NB4 (cell line): ENCODE data around the gene OSBPL10.

Experiments
- CTCF ChIP-seq: IDR thresholded peaks from one replicate; pipeline ENCODE4 v1.5.1; 2012; ENCODE audit warnings: low read depth, low read length
- MAX ChIP-seq: IDR thresholded peaks from 2 replicates; pipeline ENCODE4 v1.6.1; 2011; ENCODE audit warnings: low read depth, low read length
- MYC ChIP-seq: IDR thresholded peaks from 2 replicates; pipeline ENCODE4 v1.6.1; 2011; ENCODE audit warnings: low read depth, low read length
- POLR2A ChIP-seq: IDR thresholded peaks from 2 replicates; pipeline ENCODE4 v1.6.1; 2011; ENCODE audit warnings: mild to moderate bottlenecking; ENCODE audit not compliant: insufficient read length; ENCODE audit errors: extremely low read depth

DNA sequence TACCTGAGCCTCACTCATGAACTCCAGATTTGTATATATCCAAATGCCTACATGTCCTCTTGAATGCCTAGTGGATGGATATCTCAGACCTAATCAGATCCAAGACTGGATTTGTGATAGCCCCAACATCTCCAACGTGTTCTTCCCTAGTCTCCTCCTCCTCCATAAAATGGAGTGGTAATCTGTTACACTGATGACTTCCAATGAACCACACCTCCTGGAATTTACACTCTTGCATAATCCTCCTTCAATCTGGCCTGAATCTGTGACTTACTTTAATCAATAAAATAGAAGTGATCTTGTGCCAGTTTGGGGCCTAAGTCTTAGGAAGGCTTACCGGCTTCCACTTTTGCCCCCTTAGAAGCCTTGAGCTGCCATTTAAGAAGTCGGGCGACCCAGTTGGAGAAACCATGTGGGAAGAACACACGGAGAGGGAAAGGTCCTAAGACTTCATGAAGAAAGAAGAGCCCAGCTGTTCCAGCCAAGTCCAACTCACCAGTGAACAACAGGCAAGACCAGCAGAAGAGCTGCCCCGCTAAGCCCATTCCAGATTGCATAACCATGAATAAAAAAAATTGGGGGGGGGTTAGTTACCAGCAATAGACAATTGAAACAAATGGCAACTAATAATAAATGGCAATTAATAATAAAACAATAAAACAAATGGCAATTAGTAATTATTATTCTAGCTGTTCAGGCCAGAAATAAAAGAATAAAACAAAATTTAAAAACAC lies 284.1 kb downstream of the OSBPL10 start:
- TF ChIP-seq CTCF (no peak), MAX (no peak), POLR2A (no peak), MYC (no peak)
